Progenitor cell of endocrine pancreas (in vitro differentiated cells): ENCODE data around the gene ZNF568. TPM values are rescaled to one million over a fixed set of nuclear protein-coding genes. Genes with fewer than 3 reads are reported as not detected.

ENCODE experiments used
- DNase-seq: peaks from one replicate; pipeline ENCODE4 v3.0.0; 2021; ENCODE audit warnings: low spot score; ENCODE audit not compliant: unreplicated experiment
- H3K27ac Mint-ChIP-seq: 2 replicates; pipeline ENCODE4 v1.8.0; 2021; ENCODE audit warnings: mild to moderate bottlenecking, moderate library complexity, mixed read lengths
- H3K27me3 Mint-ChIP-seq: 2 replicates; pipeline ENCODE4 v1.8.0; 2021; ENCODE audit warnings: mixed read lengths
- H3K36me3 Mint-ChIP-seq: 2 replicates; pipeline ENCODE4 v1.8.0; 2022; ENCODE audit warnings: mixed read lengths; ENCODE audit not compliant: insufficient read depth
- H3K4me1 Mint-ChIP-seq: 2 replicates; pipeline ENCODE4 v1.8.0; 2021; ENCODE audit warnings: low read depth, mixed read lengths
- H3K4me3 Mint-ChIP-seq: 2 replicates; pipeline ENCODE4 v1.8.0; 2021; ENCODE audit warnings: low read depth, mild to moderate bottlenecking, moderate library complexity, mixed read lengths
- H3K9me3 Mint-ChIP-seq: 2 replicates; pipeline ENCODE4 v1.8.0; 2021; ENCODE audit warnings: low read depth, mixed read lengths
- total RNA-seq: library from RNA; stranded (reverse); gene quantifications from 2 replicates; pipeline ENCODE4 v1.2.1, GENCODE V29; 2021
- TF ChIP-seq, protein P1 (sequence below): fragments of 200-600 bp; sonication (generic); IDR thresholded peaks from one replicate; pipeline ENCODE4 v1.5.0; 2021; ENCODE audit warnings: antibody characterized with exemption, mild to moderate bottlenecking; ENCODE audit not compliant: unreplicated experiment

ZNF568 gene
- total RNA-seq, 1 donor from 2014 or later: 9.0 TPM

DNA sequence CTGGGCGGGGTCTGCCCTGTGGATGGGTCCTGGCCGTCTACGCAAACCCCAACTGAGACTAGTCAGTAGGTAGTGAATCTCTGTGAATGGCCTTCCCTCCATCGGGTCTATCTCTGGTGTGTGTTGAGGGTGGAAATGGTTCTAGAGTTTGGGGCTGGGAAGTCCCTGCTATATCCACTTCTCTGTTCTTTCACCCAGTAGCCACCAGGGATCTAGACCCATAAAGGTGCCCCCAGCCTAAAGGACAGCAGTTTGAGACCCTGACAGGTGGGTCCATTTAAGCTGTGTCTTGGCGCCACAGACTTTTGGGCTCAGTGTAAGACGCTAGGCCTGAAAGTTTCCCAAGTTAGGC is 57.7 kb downstream of the ZNF568 start:
- peaks cover 38% of the 10 kb centered on the region for H3K9me3 Mint-ChIP-seq
- no peak overlapping the region for H3K4me3 Mint-ChIP-seq
- H3K27ac Mint-ChIP-seq: no peak overlapping the region
- H3K27me3 Mint-ChIP-seq: no peaks in the 10 kb centered on the region
- H3K4me1 Mint-ChIP-seq: no peaks in the 10 kb centered on the region
- DNase-seq: no peak
- TF ChIP-seq, protein P1, sequence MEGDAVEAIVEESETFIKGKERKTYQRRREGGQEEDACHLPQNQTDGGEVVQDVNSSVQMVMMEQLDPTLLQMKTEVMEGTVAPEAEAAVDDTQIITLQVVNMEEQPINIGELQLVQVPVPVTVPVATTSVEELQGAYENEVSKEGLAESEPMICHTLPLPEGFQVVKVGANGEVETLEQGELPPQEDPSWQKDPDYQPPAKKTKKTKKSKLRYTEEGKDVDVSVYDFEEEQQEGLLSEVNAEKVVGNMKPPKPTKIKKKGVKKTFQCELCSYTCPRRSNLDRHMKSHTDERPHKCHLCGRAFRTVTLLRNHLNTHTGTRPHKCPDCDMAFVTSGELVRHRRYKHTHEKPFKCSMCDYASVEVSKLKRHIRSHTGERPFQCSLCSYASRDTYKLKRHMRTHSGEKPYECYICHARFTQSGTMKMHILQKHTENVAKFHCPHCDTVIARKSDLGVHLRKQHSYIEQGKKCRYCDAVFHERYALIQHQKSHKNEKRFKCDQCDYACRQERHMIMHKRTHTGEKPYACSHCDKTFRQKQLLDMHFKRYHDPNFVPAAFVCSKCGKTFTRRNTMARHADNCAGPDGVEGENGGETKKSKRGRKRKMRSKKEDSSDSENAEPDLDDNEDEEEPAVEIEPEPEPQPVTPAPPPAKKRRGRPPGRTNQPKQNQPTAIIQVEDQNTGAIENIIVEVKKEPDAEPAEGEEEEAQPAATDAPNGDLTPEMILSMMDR: no peak
- peaks cover 21% of the 10 kb centered on the region for H3K36me3 Mint-ChIP-seq

DNA sequence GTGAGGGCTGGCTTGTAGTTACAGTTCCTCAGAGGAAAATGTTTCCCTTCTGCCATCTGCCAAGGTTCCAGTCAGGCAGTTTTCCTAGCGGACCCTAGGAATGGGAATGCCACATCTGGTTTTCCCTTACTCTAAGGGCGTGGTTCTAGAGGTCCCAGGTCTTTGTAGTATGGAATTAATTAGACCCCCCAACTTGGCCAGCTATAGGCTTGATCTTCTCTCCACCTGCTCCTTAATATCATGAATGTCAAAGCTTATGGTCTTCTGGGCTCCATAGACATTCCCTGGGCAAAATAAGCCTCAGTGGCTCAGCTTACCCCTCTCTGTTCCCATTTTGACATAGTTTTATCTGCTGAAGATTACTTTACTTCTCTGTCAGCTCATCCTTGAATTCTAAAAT is 70.0 kb downstream of the ZNF568 start:
- Mint-ChIP-seq H3K27me3 (no peaks in the 10 kb centered on the region), H3K4me3 (no peak overlapping the region), H3K9me3 (peaks cover 62% of the 10 kb centered on the region), H3K4me1 (no peaks in the 10 kb centered on the region), H3K36me3 (peaks cover 12% of the 10 kb centered on the region), H3K27ac (no peak overlapping the region)
- DNase-seq: no peak
- TF ChIP-seq, protein P1: no peak

DNA sequence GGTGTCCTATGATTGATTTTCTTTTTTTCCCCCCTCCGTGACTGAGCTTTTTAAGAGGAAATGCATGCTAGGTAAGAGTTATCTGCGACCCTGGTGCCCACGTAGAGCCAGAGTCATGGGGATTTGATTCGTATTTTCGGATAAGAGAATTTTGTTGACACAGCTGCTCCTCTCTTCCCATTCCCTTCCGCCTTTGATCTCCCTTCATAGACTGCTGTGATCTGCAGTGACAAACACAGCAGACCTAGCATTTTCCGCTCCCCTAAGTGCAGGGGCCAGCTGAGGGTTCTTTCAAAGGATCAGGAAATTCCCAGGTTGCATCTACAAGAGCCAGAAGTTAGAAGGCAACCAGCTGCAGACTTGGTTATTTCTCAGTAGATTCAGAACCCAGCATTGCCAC is 70.5 kb downstream of the ZNF568 start:
- H3K4me3 Mint-ChIP-seq: no peak overlapping the region
- no peaks in the 10 kb centered on the region for H3K27me3 Mint-ChIP-seq
- peaks cover 65% of the 10 kb centered on the region for H3K9me3 Mint-ChIP-seq
- H3K36me3 Mint-ChIP-seq: peaks cover 13% of the 10 kb centered on the region
- DNase-seq: no peak
- TF ChIP-seq, protein P1: no peak
- H3K27ac Mint-ChIP-seq: no peak overlapping the region
- H3K4me1 Mint-ChIP-seq: no peaks in the 10 kb centered on the region

DNA sequence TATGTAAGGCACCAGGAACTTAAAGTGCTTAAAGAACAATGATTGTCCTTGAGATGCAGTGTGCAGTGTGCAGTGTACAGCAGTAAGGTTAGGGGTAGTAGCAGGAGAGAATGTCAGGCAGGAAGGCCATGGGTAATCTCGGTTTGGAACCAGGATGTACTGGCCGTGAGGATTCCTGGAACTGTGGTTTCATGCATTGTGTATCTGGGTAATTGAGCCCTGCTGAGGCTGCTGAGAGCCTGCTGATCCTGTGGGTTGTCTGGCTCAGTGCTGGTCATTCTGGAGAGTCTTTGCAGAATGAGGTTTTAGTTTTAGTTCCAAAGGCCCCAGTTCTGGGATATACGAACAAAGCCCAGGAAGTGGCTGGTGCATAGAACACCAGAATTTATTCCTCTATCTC is 71.0 kb downstream of the ZNF568 start:
- H3K27me3 Mint-ChIP-seq: no peaks in the 10 kb centered on the region
- H3K9me3 Mint-ChIP-seq: peaks cover 64% of the 10 kb centered on the region

DNA sequence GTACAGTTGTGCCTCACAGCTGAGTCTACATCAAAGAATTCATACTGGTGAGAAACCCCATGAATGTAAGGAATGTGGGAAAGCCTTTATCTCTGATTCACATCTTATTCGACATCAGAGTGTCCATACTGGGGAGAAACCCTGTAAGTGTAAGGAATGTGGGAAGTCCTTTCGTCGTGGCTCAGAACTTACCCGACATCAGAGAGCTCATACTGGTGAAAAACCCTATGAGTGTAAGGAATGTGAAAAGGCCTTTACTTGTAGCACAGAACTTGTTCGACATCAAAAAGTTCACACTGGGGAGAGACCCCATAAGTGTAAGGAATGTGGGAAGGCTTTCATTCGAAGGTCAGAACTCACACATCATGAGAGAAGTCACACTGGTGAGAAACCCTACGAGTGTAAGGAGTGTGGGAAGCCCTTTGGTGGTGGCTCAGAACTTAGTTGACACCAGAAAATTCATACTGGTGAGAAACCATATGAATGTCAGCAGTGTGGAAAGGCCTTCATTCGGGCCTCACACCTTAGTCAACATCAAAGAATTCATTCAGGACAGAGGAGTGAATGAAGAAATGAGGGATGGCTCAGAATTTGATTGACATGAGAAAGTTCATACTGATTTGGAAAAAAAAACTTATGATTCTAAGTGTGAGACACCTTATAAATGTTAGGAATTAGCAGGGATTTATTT is 81.2 kb downstream of the ZNF568 start:
- TF ChIP-seq, protein P1: no peak
- Mint-ChIP-seq H3K4me1 (no peaks in the 10 kb centered on the region), H3K9me3 (peaks cover 59% of the 10 kb centered on the region), H3K27ac (no peak overlapping the region), H3K4me3 (no peak overlapping the region), H3K27me3 (no peaks in the 10 kb centered on the region), H3K36me3 (peaks cover 25% of the 10 kb centered on the region)
- DNase-seq: no peak

More for the DNA sequence above, 71.0 kb downstream of the ZNF568 start:
- TF ChIP-seq, protein P1: no peak
- Mint-ChIP-seq H3K4me3 (no peak overlapping the region), H3K4me1 (no peaks in the 10 kb centered on the region), H3K36me3 (peaks cover 15% of the 10 kb centered on the region), H3K27ac (no peak overlapping the region)
- no peak for DNase-seq
